Endodermal cell (in vitro differentiated cells): Measurements from ENCODE around the gene GPR155. TPM values are rescaled to one million over a fixed set of nuclear protein-coding genes. Genes with fewer than 3 reads are reported as not detected.

Experiments
- DNase-seq: peaks from one replicate; pipeline ENCODE4 v3.0.0-alpha.2; 2017
- H3K27ac ChIP-seq: 2 replicates; pipeline ENCODE4 v1.5.1; 2013; ENCODE audit warnings: mild to moderate bottlenecking, low read depth, low read length, moderate library complexity
- H3K27me3 ChIP-seq: 2 replicates; pipeline ENCODE4 v1.6.1; 2013; ENCODE audit warnings: mild to moderate bottlenecking, low read length, moderate library complexity; ENCODE audit not compliant: insufficient read depth, control insufficient read depth, poor library complexity, severe bottlenecking
- H3K36me3 ChIP-seq: 2 replicates; pipeline ENCODE4 v1.7.0; 2013; ENCODE audit warnings: mild to moderate bottlenecking, low read length, moderate library complexity; ENCODE audit not compliant: control insufficient read depth, insufficient read depth
- H3K4me1 ChIP-seq: one replicate; pipeline ENCODE4 v1.7.0; 2013; ENCODE audit warnings: low read length; ENCODE audit not compliant: control insufficient read depth, insufficient read depth
- H3K4me3 ChIP-seq: 2 replicates; pipeline ENCODE4 v1.5.1; 2013; ENCODE audit warnings: mild to moderate bottlenecking, low read length, moderate library complexity
- H3K9ac ChIP-seq: 2 replicates; pipeline ENCODE4 v1.6.1; 2013; ENCODE audit warnings: mild to moderate bottlenecking, low read length, moderate library complexity; ENCODE audit not compliant: poor library complexity, severe bottlenecking; ENCODE audit errors: extremely low read depth
- H3K9me3 ChIP-seq: 2 replicates; pipeline ENCODE4 v1.6.1; 2013; ENCODE audit warnings: mild to moderate bottlenecking, low read length, moderate library complexity; ENCODE audit not compliant: control insufficient read depth
- H3K27ac Mint-ChIP-seq: 2 replicates; pipeline ENCODE4 v1.8.0; 2020; ENCODE audit warnings: mixed read lengths
- H3K27me3 Mint-ChIP-seq: 2 replicates; pipeline ENCODE4 v1.8.0; 2021; ENCODE audit warnings: mild to moderate bottlenecking, mixed read lengths; ENCODE audit not compliant: insufficient read depth
- H3K36me3 Mint-ChIP-seq: 2 replicates; pipeline ENCODE4 v1.8.0; 2020; ENCODE audit warnings: low read depth, mixed read lengths
- H3K4me1 Mint-ChIP-seq: 2 replicates; pipeline ENCODE4 v1.8.0; 2020; ENCODE audit warnings: mixed read lengths
- H3K4me3 Mint-ChIP-seq: 2 replicates; pipeline ENCODE4 v1.8.0; 2020; ENCODE audit warnings: mild to moderate bottlenecking, moderate library complexity, mixed read lengths
- H3K9me3 Mint-ChIP-seq: 2 replicates; pipeline ENCODE4 v1.8.0; 2020; ENCODE audit warnings: mild to moderate bottlenecking, mixed read lengths
- WGBS, 2 experiments: methylation state at CpG; one replicate each; pipeline versions ENCODE4 v1.1.5 to v1.1.7; 2013; ENCODE audit warnings: missing lambda C conversion rate in 2 of 2, mixed read lengths in 1 of 2; ENCODE audit not compliant: insufficient coverage in 1 of 2, insufficient read length in 1 of 2; 5-methylcytosine and 5-hydroxymethylcytosine counted together
- total RNA-seq, 2 donors: library from RNA; stranded (reverse); fragmentation: NEBNext Ultra II Directional in 1 of 2; extraction: Animal tissue kit (Norgen Biotek cat#: 25700) in 1 of 2; gene quantifications; 2 replicates in 1 of 2; 3 replicates in 1 of 2; pipeline ENCODE4 v1.2.1, GENCODE V29; 2021
- TF ChIP-seq, protein P1 (sequence below): fragments of 200-600 bp; sonication (generic); conservative IDR thresholded peaks from 2 replicates; pipeline ENCODE4 v1.5.0; 2021; ENCODE audit warnings: antibody characterized with exemption, mild to moderate bottlenecking

GPR155 gene
- total RNA-seq, 2 donors from 2014 or later: 0.22 to 0.88 TPM

DNA sequence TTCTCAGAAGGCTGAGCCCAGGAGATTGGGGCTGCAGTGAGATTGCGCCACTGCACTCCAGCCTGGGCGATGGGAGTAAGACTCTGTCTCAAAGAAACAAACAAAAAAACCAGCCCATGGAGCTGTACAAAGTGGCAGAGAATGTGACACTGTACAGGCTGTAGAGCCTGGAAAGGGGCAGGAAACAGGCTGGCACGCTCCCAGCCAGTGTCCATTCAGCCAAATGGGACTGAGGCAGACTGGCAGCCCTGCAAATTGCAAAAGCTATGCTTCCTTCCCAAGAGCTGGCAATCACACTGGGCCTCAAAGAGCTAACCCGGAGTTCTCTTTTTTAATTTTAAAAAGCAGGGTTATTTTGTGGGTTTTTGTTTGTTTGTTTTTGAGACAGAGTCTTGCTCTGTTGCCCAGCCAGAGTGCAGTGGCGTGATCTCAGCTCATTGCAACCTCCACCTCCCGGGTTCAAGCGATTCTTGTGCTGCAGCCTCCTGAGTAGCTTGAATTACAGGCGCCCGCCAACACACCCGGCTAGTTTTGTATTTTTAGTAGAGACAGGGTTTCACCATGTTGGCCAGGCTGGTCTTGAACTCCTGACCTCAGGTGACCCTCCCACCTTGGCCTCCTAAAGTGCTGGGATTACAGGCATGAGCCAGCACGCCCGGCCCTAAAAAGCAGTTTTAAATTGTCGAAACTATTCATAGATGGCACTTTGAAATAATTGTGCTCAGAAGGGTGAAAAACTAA lies 48.5 kb downstream of the GPR155 start:
- H3K36me3 ChIP-seq: no peaks in the 10 kb centered on the region
- no peak overlapping the region for H3K27ac ChIP-seq
- WGBS, 2 experiments: 90% methylated on average over 8 to 13 of the region's 13 CpGs
- Mint-ChIP-seq H3K27me3 (no peaks in the 10 kb centered on the region), H3K27ac (no peak overlapping the region), H3K4me1 (peaks cover 3% of the 10 kb centered on the region), H3K4me3 (no peak overlapping the region), H3K36me3 (peaks cover 7% of the 10 kb centered on the region), H3K9me3 (no peaks in the 10 kb centered on the region)
- H3K4me3 ChIP-seq: no peak overlapping the region
- no peaks in the 10 kb centered on the region for H3K4me1 ChIP-seq
- H3K27me3 ChIP-seq: no peaks in the 10 kb centered on the region
- H3K9me3 ChIP-seq: no peaks in the 10 kb centered on the region
- TF ChIP-seq, protein P1, sequence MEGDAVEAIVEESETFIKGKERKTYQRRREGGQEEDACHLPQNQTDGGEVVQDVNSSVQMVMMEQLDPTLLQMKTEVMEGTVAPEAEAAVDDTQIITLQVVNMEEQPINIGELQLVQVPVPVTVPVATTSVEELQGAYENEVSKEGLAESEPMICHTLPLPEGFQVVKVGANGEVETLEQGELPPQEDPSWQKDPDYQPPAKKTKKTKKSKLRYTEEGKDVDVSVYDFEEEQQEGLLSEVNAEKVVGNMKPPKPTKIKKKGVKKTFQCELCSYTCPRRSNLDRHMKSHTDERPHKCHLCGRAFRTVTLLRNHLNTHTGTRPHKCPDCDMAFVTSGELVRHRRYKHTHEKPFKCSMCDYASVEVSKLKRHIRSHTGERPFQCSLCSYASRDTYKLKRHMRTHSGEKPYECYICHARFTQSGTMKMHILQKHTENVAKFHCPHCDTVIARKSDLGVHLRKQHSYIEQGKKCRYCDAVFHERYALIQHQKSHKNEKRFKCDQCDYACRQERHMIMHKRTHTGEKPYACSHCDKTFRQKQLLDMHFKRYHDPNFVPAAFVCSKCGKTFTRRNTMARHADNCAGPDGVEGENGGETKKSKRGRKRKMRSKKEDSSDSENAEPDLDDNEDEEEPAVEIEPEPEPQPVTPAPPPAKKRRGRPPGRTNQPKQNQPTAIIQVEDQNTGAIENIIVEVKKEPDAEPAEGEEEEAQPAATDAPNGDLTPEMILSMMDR: no peak
- H3K9ac ChIP-seq: no peak overlapping the region
- no peak for DNase-seq

DNA sequence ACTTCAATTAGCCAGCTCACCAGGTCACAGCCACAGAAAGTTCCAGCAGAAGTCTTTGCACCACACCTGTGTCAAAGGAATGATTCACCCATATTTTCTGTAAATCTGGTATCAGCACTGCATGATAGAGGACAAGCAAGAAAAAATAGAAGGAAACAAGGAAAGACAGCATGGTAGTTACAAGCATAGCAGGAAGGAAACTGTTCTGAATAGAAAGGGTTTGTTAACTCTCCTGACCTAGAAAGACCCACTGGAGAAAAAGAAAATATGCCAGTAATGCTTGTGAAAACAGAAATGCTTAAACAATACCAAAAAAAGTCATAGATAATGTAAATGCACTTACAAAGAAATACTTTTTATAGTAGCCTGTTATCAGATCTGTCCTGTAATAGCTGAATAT lies 50.5 kb downstream of the GPR155 start:
- H3K27me3 Mint-ChIP-seq: no peaks in the 10 kb centered on the region
- H3K4me1 Mint-ChIP-seq: no peaks in the 10 kb centered on the region
- H3K27me3 ChIP-seq: no peaks in the 10 kb centered on the region
- no peaks in the 10 kb centered on the region for H3K9me3 ChIP-seq
- H3K4me3 Mint-ChIP-seq: no peak overlapping the region
- H3K36me3 Mint-ChIP-seq: peaks cover 11% of the 10 kb centered on the region
- TF ChIP-seq, protein P1: no peak
- no peak overlapping the region for H3K4me3 ChIP-seq
- H3K9ac ChIP-seq: no peak overlapping the region
- H3K9me3 Mint-ChIP-seq: no peaks in the 10 kb centered on the region
- H3K4me1 ChIP-seq: no peaks in the 10 kb centered on the region
- H3K27ac Mint-ChIP-seq: no peak overlapping the region
- H3K36me3 ChIP-seq: no peaks in the 10 kb centered on the region
- no peak for DNase-seq
- no peak overlapping the region for H3K27ac ChIP-seq

DNA sequence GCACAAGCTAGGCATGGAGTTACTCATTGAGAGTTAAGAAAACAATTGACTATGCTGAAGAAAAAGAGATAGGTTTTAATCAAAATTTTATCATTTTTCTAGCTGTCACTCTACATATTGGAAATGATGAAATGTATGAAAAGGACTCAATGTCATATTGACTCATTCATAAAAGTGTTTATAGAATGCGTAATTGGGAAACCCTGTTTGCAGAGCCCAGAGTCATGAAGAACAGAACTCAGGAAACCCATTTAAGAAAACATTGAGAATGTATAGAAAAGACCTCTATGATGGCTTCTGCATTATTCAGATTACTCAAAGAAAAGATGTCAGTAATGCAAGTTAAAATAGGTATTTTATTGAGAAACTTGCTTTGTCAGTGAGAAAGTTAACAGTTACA lies 54.9 kb downstream of the GPR155 start:
- Histone ChIP-seq H3K4me3 (no peak overlapping the region), H3K4me1 (no peaks in the 10 kb centered on the region), H3K36me3 (peaks cover 18% of the 10 kb centered on the region), H3K27ac (no peak overlapping the region), H3K9ac (no peak overlapping the region), H3K27me3 (no peaks in the 10 kb centered on the region), H3K9me3 (peaks cover 15% of the 10 kb centered on the region)
- Mint-ChIP-seq H3K4me1 (no peaks in the 10 kb centered on the region), H3K9me3 (peaks cover 7% of the 10 kb centered on the region), H3K27ac (no peak overlapping the region), H3K36me3 (peaks cover 32% of the 10 kb centered on the region), H3K27me3 (no peaks in the 10 kb centered on the region), H3K4me3 (no peak overlapping the region)
- WGBS, 2 experiments: 96% methylated on average over 1 of the region's 1 CpG; no CpG with 5 or more reads in 1 of the 2 experiments
- no peak for DNase-seq
- TF ChIP-seq, protein P1: no peak
